Suprapubic skin (tissue), 4 donors: ENCODE measurements around the gene TM9SF2. TPM values are rescaled to one million over a fixed set of nuclear protein-coding genes. Genes with fewer than 3 reads are reported as not detected.

ENCODE experiments used
- DNase-seq, 2 donors: peaks; one replicate each; pipeline ENCODE4 v3.0.0-alpha.2; 2019; ENCODE audit warnings: low spot score in 2 of 2
- H3K27ac ChIP-seq: fragments of 200-600 bp; sonication (generic); one replicate; pipeline ENCODE4 v1.5.1; 2019
- H3K27me3 ChIP-seq: fragments of 200-600 bp; sonication (generic); one replicate; pipeline ENCODE4 v1.5.1; 2019
- H3K36me3 ChIP-seq: fragments of 200-600 bp; sonication (generic); one replicate; pipeline ENCODE4 v1.5.1; 2019
- H3K4me1 ChIP-seq: fragments of 200-600 bp; sonication (generic); one replicate; pipeline ENCODE4 v1.5.1; 2019
- H3K4me3 ChIP-seq: fragments of 200-600 bp; sonication (generic); one replicate; pipeline ENCODE4 v1.5.1; 2019; ENCODE audit warnings: mild to moderate bottlenecking
- H3K9me3 ChIP-seq: fragments of 200-600 bp; sonication (generic); one replicate; pipeline ENCODE4 v1.5.1; 2019
- EP300 ChIP-seq: sonication (generic); formaldehyde crosslinking; IDR thresholded peaks from one replicate; pipeline ENCODE4 v1.6.1; 2017; ENCODE audit warnings: antibody characterized with exemption
- POLR2A ChIP-seq, 2 donors: fragments of 450-650 bp; IDR thresholded peaks; one replicate each; pipeline ENCODE4 v1.6.1; 2017; ENCODE audit warnings: antibody characterized with exemption in 2 of 2, mild to moderate bottlenecking in 2 of 2, moderate library complexity in 2 of 2
- POLR2AphosphoS5 ChIP-seq, 3 donors: sonication (generic); formaldehyde crosslinking; IDR thresholded peaks; one replicate each; pipeline ENCODE4 v1.6.1; 2017; ENCODE audit warnings: antibody characterized with exemption in 3 of 3
- WGBS: methylation state at CpG from one replicate; pipeline ENCODE4 v1.1.5; 2018; 5-methylcytosine and 5-hydroxymethylcytosine counted together
- total RNA-seq, 4 donors: library from RNA; depleted of rRNA; stranded (reverse); fragments of >200 nt; gene quantifications; one replicate each; pipeline ENCODE4 v1.1.0, GENCODE V29; 2016
- TF ChIP-seq, protein P1 (sequence below), 2 donors: fragments of 200-600 bp in 1 of 2; fragments of 450-650 bp in 1 of 2; sonication (generic) in 1 of 2; IDR thresholded peaks; one replicate each; pipeline ENCODE4 v1.5.1; 2016 to 2019; ENCODE audit warnings: antibody characterized with exemption in 2 of 2, mild to moderate bottlenecking in 1 of 2, moderate library complexity in 1 of 2

TM9SF2 gene
- total RNA-seq, 4 donors from 2014 or later = 64.2 to 108 (median 91.4) TPM

DNA sequence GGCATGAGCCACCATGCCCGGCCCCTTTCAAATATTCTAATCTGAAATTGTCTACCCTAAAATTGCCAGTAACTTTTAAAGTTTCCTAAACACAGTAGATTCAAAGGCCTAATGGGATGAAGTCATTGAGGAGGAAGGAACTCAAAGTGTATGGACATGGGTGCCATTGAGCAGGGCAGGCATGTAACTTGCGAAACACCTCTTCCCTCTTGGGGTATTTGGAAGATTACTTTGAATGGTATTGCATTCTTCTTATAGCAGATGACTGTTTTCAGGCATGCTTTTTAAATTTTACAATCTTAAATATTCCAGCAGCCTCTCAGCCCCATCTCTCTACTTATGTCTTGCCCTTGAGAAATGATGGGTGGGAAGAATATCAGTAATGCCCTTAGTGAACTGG is 21.0 kb downstream of the TM9SF2 start:
- Histone ChIP-seq H3K9me3 (no peaks in the 10 kb centered on the region), H3K27me3 (no peaks in the 10 kb centered on the region), H3K4me3 (no peak overlapping the region), H3K36me3 (peaks cover 59% of the 10 kb centered on the region), H3K27ac (no peak overlapping the region), H3K4me1 (no peaks in the 10 kb centered on the region)
- TF ChIP-seq POLR2A (IDR thresholded peaks at IDR 0.05) (no peak), EP300 (no peak), POLR2AphosphoS5 (IDR thresholded peaks at IDR 0.05) (no peak)
- TF ChIP-seq, protein P1, sequence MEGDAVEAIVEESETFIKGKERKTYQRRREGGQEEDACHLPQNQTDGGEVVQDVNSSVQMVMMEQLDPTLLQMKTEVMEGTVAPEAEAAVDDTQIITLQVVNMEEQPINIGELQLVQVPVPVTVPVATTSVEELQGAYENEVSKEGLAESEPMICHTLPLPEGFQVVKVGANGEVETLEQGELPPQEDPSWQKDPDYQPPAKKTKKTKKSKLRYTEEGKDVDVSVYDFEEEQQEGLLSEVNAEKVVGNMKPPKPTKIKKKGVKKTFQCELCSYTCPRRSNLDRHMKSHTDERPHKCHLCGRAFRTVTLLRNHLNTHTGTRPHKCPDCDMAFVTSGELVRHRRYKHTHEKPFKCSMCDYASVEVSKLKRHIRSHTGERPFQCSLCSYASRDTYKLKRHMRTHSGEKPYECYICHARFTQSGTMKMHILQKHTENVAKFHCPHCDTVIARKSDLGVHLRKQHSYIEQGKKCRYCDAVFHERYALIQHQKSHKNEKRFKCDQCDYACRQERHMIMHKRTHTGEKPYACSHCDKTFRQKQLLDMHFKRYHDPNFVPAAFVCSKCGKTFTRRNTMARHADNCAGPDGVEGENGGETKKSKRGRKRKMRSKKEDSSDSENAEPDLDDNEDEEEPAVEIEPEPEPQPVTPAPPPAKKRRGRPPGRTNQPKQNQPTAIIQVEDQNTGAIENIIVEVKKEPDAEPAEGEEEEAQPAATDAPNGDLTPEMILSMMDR (IDR thresholded peaks at IDR 0.05) = no peak
- DNase-seq = no peak
- 98% methylated on average over 2 of the region's 2 CpGs for WGBS

DNA sequence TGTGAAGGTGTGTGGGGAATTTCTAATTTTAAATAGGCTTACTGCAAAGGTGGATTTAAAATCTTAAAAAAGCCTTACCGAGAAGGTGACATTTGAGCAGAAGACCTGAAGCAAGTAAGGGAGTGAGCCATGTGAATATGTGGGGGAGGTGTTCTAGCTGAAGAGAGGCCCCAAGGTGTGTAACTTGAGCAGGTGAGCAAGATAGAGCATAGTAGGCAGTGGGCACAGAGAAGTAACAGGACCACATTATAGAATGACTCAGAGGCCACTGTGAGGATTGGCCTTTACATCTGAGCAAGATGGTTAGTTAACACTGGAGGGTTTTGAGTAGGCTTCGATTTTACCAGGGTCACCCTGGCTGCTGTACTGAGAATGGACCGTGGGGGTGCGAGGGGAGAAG is 22.6 kb downstream of the TM9SF2 start:
- H3K36me3 ChIP-seq = peaks cover 57% of the 10 kb centered on the region
- TF ChIP-seq EP300 (no peak), POLR2AphosphoS5 (IDR thresholded peaks at IDR 0.05) (no peak), POLR2A (IDR thresholded peaks at IDR 0.05) (no peak)
- TF ChIP-seq, protein P1 (IDR thresholded peaks at IDR 0.05) = no peak
- H3K4me3 ChIP-seq = no peak overlapping the region
- 98% methylated on average over 4 of the region's 4 CpGs for WGBS
- no peak for DNase-seq
- H3K27me3 ChIP-seq = no peaks in the 10 kb centered on the region
- H3K9me3 ChIP-seq = no peaks in the 10 kb centered on the region
- H3K4me1 ChIP-seq = no peaks in the 10 kb centered on the region
- no peak overlapping the region for H3K27ac ChIP-seq

DNA sequence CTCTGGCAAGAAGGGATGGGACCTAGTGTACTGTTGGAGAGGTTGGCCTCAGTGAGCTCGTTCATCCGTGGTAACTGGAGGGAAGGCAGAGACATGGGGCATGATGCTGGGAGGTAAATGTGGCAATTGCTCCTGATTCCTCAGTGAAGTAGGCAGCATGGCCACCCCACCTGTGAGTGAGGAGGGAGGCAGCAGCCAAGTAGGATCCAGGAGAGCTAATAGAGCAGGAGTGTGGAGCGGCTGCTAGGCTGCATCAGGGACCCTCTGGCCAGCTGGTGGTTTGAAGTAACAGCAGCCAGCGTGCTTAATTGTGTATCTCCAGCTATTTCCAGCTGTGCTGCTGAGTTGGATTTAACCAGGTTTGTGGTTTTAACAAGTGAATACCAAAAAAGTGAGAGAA is 24.7 kb downstream of the TM9SF2 start:
- 93% methylated on average over 4 of the region's 4 CpGs for WGBS
- Histone ChIP-seq H3K27me3 (no peaks in the 10 kb centered on the region), H3K9me3 (no peaks in the 10 kb centered on the region), H3K36me3 (peaks cover 50% of the 10 kb centered on the region), H3K4me3 (no peak overlapping the region), H3K4me1 (no peaks in the 10 kb centered on the region), H3K27ac (no peak overlapping the region)
- no peak for DNase-seq
- TF ChIP-seq POLR2A (IDR thresholded peaks at IDR 0.05) = no peak
- TF ChIP-seq EP300 = no peak
- TF ChIP-seq, protein P1 (IDR thresholded peaks at IDR 0.05) = no peak
- TF ChIP-seq POLR2AphosphoS5 (IDR thresholded peaks at IDR 0.05) = no peak

DNA sequence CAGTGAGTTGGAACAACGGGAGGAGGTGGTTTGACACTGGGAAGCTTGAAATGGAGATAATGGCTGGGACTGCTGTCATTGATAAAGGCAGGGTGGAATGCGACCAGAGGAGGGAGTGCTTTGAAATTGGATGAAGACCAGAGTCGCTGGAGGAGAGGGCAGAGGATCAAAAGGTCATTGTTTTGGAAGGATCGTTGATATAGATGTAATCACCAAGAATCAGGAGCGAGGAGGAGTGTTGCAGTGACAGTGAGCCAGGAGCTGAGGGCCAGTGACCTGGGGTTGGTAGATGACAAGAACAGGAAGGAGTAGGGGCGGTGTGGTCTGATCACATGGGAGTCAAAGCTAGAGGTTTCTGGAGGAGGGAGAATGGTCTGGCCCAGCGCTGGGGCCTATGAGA is 25.3 kb downstream of the TM9SF2 start:
- H3K9me3 ChIP-seq = no peaks in the 10 kb centered on the region
- 76% methylated on average over 7 of the region's 7 CpGs for WGBS
- no peak overlapping the region for H3K27ac ChIP-seq
- H3K4me1 ChIP-seq = no peaks in the 10 kb centered on the region
- no peaks in the 10 kb centered on the region for H3K27me3 ChIP-seq
- DNase-seq = no peak
- TF ChIP-seq EP300 = no peak
- TF ChIP-seq POLR2A (IDR thresholded peaks at IDR 0.05) = no peak
- TF ChIP-seq, protein P1 (IDR thresholded peaks at IDR 0.05) = no peak
- TF ChIP-seq POLR2AphosphoS5 (IDR thresholded peaks at IDR 0.05) = no peak
- H3K4me3 ChIP-seq = no peak overlapping the region
- H3K36me3 ChIP-seq = peaks cover 51% of the 10 kb centered on the region

DNA sequence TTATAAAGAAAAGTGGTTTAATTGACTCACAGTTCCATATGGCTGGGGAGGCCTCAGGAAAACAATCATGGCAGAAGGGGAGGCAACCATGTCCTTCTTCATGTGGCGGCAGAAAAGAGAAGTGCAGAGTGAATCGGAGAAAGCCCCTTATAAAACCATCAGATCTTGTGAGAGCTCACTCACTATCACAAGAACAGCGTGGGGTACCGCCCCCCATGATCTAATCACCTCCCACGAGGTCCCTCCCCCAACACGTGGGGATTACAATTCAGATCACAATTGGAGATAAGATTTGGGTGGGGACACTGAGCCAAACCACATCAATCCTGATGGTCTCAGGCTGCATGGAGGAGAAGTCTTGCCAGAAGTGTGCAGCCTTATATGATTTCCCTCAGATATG is 26.0 kb downstream of the TM9SF2 start:
- TF ChIP-seq, protein P1 (IDR thresholded peaks at IDR 0.05) = no peak
- no peak for TF ChIP-seq EP300
- TF ChIP-seq POLR2AphosphoS5 (IDR thresholded peaks at IDR 0.05) = no peak
- TF ChIP-seq POLR2A (IDR thresholded peaks at IDR 0.05) = no peak
- WGBS = 77% methylated on average over 6 of the region's 6 CpGs
- DNase-seq = no peak
- H3K36me3 ChIP-seq = peaks cover 47% of the 10 kb centered on the region
- no peak overlapping the region for H3K27ac ChIP-seq
- no peaks in the 10 kb centered on the region for H3K9me3 ChIP-seq
- no peak overlapping the region for H3K4me3 ChIP-seq
- H3K27me3 ChIP-seq = no peaks in the 10 kb centered on the region
- H3K4me1 ChIP-seq = no peaks in the 10 kb centered on the region
